HS-5 (cell line): ENCODE data around the gene LZIC.

Source experiments
- DNase-seq: peaks from one replicate; pipeline ENCODE4 v3.0.0-alpha.2; 2012; ENCODE audit warnings: low read depth

LZIC gene

DNA sequence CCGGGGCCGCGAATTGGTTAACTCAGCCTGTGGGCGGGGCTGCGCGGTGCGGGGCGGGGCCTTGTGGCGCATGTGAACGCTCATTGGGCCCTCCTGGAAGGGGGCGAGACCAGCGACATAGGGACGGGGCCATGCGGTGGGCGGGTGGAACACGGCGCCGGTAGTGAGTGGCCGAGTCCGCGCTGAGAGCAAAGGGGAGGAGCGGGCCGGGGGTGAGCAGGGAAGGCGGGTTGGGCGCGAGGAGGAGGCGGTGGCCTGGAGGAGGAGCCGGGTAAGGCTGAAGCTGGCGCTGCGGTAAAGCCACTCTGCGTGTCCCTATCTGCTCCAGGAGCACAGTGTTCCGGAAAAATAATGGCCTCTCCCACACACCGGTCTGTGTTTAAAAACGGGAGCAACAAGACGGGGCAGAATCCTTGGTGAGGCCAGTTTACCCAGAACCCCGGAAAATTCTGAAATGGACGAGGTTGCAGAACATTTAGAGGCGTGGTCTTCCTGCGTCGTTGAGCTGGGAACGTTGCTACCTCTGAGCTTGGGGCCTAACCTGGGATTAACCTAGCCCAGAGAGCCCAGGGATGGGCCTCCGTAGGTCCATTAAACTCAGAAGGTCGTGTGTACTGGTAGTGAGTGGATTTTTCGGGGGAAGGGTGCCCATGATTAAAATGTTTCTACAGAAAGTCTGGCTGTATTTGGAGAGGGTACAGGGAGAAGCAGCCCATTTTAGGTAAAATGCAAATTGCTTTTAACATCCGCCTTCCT is 32.6 kb downstream of the LZIC start:
- DNase-seq, result peak; percentile 85

DNA sequence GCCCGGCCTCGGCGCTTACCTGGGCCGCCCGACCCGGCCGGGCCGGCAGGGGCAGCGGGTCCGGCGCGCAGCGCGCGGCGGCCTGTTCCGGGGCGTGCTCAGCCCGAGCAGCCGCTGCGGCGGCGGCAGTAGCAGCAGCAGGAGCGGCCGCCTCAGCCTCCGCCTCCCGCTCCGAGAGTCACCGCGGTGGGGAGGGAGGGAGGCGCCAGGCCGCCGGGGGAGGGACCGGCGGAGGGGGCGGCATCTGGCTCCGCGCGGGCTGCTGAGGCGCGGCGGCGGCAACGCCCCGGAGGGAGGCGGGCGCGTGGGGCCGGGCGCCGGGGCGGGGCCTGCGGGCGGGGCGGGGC is 33.1 kb downstream of the LZIC start, which contains the start of gene CTNNBIP1:
Gene CTNNBIP1, minus strand, starts transcription at position 194 of the 347 bp plus-strand sequence. CDS start 38,205 bp downstream, outside the sequence.
- DNase-seq, result no peak

DNA sequence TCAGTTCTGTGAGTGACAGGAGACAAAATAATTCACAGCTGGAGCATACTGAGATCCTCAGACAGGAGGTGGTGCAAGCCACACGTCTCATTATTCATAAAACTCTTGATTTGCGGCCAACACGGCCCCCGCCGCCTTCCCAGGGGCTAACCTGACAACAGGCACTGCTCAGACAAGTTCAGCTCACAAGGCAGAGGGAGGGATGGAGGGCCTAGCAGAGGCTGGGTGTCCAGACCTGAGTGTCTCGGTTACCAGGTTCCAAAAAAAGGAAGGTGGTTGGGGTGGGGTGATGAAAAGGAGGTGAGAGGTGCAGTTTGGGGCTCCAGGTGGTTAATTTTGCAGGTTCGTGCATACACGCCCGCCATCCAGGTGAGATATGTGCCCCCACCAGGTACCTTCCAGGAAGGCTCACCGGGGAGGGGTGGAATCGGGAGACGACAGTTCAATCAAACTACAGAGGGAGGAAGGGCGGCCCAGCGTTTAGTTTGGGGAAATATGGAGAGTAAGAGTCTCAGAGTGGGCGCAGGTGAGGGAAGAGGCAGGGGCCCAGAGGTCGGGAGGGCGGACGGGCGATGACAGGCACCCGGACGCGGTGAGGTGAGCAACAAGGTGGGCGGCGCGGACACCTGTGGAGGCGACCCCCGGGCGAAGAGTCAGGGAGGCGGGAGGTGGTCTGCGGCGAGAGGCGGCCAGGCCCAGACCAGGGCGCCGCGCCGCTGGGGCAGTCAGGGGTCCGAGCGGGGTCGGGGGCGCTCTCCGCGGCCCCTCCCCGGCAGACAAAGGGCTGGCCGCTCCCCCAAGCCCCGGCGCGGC is 33.8 kb downstream of the LZIC start:
- no peak for DNase-seq

DNA sequence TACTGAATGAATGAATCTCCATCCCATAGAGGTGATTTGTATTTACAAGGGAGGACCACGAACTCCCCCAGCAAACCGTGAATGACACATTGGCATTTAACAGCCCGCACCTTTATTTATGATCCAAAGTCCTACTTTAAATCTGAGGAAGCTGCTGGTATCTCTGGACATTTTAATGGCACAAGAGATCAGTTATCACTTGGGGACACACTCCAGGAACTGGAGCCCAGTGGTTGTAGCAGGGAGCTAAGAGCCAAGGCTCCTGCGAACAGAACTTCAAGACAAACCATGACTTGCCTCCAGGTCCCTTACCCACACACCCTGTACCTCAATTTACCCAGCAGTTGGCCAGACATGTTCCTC is 34.3 kb downstream of the LZIC start:
- DNase-seq, result no peak

DNA sequence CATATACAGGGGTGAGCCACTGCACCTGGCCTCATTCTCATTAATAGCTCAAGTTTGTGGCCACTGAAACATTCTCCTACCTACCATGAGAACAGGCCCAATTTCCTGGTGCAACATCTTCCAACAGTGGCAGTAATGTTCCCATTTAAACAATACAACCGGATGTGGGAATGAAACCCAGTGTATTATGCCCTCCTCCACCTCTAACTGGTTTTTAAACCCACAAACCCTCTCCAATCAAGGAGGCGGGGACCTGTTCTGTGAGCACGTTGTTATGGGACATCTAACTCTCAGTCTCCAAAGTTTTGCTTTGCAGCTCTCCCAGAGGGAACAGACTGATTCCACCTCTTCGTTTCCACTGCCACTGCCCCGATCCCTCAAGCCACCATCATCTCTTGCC is 35.8 kb downstream of the LZIC start:
- DNase-seq, result no peak

DNA sequence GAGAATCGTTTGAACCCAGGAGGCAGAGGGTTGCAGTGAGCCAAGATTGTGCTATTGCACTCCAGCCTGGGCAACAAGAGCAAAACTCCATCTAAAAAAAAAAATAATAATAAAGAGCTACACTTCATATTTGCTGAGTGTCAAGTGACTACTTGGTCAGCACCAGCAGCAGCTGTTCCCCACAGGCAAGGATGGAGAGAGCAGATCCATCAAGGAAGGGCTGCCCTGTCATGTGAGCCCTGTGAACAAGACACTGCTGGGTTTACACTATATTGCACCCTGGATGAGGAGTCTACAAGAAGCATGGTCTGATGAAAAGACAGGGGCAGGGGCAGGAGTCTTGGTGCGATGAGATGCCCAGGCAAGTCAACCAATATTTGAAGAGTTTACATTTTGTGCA is 36.7 kb downstream of the LZIC start:
- no peak for DNase-seq

DNA sequence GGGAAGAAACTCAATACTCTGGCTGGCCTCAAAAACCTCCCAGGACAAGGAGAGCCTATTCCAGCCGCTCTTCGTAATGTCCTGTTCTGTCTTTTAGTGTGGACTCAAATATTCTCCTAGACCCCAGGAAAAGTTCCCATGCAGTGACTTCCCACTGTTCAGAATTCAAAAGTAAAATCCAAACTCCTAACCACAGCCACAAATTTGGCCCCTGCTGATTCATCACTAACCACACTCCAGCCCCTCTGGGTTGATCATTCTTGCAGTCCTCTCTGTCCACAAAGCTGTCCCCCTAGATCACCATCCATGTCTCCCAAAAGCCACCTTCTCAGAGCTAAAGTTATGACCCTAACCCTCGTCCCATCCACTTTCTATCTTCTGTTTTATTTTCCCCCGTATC is 38.2 kb downstream of the LZIC start:
- no peak for DNase-seq

DNA sequence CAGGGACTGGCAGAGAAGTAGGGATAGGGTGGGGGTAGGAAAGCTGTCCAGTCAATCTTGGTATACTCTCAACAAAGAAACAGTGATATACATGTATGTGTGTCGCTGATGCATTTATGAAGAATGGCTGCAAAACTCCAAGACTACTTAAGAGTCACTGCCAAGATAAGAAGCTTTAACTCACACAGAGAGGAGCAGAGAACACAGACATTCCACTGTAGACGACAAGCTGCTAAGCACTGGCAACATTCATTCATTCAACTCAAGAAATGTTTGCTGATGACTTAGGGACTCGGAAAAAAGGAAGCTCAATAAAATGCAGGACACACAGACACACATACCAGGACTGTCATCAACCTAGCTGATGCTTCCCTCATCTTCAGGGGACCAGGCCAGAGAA is 38.6 kb downstream of the LZIC start:
- no peak for DNase-seq

DNA sequence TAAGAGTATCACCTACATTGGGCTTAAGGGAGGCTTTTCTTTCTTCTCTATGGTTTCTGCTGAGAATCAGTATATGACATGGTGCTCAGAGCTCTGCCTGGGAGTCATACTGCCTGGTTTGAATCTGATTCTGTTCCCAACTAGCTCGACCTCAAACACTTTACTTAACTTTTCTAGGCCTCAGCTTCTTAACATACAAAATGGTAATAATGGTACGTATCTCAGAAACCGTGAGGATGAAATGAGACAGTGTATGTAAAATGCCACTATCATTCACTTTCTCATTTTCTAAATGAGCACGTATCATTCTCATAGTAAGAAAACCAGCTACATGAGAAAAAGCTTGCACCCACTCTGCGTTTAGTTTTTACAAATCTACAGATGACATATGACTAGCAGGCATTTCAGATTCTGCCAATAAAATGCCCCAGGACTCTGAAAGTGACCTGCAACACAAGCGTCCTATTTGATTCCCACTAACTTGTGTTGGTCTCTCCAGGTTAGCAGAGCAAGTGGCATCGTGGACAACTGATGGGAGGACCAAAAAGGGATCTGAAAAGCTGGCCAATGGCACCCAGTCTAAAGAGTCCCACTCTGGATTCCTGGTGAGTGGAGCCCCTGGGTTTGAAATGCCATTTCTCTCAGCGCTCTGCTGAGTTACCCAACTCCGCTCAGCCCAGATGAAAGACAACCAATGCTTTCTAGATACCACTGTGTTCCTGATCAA is 39.2 kb downstream of the LZIC start:
- no peak for DNase-seq

DNA sequence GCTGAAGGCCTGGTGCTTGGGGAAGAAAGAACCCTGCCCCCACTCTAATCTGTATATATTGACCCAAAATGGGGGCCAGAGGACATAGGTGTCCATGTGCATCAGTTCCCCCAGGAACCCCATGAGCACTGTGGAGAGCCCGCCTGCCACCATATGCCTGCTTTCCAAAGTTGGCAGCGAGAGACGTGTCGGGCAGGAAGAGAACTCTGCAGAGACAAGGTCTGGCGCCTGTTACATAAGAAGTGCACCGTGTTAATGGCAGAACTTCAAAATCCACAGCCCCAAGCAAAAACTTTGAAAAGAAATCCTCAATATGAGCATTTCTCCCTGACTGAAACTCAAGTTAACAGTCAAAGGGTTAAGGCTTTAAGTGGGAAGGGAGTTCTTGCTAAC is 41.1 kb downstream of the LZIC start:
- no peak for DNase-seq

DNA sequence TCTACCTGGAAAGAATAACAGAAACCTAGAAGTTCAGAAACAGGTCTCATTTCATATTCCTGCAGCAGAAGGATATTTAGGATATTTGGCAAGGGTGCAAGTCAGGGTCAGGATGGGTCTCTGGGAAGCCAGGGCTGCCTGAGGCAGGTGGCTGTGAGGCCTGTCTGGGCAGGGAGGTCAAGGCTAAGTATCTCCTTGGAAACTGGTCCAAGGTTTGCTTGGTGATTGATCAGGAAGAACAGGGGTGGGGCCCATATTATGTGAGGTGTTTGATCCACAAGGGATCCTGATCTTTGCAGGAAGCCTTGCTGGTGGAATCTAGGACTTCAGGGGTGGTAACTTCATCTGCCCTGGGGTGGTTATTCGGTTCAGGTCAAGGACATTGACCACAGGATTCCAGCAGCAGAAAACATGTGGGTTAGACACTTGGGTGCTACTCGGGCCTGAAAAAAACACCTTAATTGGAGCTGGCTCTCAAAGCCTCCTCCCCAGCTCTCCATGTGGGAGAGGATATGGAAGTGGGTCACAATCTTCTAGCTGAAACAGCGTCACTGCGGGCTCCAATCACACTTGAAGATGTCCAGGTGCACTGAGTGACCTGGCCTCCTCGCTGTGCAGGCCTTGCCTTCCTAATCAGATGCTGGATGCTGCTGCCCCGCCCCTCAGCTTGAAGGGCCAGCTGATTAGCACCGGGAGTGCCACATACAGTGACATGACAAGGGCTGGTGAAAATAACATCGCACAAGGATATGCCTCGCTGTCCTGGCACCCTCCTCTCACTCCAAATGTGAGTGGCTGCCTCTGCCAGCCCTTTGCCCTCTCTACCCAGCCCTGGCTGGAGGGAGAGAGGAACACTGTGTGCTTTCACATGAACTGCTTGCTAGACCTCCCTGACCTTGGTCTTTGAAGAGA is 41.8 kb downstream of the LZIC start:
- no peak for DNase-seq

DNA sequence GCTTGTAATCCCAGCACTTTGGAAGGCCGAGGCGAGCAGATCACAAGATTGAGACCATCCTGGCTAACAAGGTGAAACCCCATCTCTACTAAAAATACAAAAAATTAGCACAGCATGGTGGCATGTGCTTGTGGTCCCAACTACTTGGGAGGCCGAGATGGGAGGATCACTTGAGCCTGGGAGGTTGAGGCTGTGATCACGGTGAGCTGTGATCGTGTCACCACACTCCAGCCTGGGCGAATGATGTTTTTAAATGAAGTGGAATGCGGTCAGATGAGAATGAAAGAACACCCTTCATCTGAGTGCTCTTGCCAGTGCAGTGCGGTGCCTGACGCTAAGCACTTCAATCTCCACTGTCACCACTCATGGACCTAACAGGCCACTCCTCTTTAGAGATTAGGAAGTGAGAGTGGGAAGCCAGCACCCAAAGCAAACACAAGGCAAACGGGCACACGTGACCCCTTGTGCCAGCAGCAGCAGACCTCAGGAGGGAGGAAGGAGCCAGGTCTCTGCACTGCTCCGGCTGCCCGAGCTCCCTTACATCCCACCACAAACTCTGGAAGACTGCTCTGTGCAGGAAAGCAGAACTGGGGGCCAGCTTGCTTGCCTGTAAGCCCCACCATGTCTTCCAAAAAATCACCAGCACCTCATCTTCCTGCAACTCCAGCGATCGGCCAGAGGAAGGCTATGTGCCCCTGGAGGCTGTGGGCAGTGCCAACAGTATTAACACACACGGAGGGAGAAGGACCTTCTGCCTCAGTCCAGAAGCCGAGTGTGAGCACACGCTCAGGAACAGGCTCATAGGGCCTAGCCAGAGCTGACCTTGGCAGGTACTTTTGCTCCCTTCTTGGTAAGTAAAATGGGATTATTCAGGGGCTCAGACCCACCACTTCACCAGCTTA is 42.8 kb downstream of the LZIC start:
- no peak for DNase-seq

DNA sequence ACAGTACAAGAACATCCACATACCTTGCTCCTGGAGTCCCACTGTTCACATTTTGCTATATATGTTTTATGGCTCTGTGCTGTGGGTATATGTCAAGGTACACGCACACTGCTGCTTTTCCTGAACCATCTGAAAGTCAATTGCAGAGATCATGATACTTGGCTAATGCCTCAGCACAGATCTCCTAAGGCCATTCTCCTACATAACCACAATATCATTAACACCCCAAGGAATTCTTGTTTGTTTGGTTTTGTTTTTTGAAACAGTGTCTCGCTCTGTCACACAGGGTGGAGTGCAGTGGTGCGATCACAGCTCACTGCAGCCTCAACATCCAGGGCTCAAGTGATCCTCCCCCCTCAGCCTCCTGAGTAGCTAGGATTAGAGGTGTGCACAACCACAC is 49.1 kb downstream of the LZIC start:
- no peak for DNase-seq

DNA sequence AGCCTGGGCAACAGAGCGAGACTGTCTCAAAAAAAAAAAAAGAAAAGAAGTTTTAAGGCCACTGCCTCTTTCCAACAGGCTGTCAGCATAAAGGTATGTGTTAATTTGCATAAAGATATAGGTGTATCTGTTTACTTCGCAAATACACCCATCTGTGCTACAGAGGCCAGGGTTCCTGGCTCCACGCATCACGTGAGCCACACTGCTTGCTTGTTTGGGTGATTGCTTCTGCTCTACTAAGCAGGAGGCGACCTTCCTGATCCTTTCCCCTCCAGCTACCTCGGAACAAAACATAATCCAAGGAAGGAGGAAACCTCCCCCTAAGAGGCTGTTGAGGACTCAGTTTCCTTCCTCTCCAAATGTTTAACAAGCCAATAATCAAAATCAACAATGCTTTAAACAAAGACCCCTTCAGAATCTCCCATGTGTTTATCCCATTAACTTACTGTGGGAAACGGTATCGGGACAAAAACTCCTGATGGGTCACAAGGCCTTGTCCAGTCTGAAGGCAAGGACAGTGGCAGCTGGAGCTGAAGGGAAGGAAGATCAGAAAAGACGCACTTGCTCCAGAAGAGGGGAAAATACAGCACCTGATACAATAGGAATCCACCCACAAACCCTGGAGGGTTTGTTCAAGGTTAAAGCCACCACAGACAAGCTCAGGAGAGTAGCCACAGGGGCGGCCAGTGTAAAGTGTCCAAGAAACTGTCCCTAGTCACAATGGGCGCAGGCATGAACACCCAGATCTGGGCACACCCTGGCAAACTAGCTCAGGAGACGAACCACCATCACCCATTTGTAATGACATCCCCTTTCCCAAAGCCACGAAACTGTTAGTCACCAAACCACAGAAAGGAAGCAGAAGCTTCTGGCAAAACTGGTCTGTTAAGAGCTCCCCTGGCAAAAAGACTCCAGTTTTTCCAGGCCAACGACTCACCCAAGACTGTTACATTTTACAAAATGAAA is 50.3 kb downstream of the LZIC start:
- DNase-seq, result peak; percentile 80

DNA sequence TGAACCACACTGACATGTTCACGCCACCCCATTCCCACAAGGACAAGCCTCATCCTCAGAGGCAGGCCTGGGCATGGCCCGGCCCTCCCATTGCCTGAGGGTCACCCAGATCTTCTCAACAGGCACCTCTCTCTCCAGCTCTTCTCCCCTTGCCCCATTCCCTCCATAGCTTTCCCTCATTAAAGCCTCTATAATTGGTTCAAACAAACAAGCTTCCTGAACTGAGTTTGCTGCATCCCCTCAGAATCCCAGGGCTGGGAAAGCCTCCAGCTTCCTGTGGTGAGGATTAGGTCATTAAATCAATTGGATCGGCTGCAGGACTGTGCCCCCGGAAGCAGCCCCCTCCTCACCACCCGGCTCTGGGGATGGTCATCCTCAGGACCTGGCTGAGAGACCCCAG is 52.0 kb downstream of the LZIC start:
- no peak for DNase-seq

DNA sequence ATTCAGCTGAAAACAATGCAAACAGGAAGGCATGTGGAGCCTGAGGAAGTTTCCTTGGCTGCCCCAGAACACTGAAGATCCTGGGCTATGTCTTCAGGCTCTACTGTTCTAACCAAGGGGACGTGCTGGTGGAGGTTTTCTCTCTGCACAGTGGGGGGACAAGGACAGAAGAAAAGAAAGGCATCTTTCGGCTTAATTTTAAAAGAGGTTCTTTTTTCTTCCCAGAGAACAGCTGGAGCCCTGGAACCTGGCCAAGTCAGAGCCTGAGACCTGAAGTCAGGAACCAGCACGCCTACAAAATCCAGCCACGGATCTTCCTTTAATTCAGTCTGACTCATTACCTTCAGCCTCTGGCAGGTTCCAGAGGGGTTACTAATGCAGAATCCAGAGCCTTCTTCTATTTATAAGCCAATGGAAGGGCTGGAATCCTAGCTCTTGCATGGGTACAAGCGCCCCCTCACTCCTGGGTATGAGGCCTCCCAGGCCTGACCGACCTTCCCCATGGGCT is 52.9 kb downstream of the LZIC start:
- peak; percentile 89 for DNase-seq

DNA sequence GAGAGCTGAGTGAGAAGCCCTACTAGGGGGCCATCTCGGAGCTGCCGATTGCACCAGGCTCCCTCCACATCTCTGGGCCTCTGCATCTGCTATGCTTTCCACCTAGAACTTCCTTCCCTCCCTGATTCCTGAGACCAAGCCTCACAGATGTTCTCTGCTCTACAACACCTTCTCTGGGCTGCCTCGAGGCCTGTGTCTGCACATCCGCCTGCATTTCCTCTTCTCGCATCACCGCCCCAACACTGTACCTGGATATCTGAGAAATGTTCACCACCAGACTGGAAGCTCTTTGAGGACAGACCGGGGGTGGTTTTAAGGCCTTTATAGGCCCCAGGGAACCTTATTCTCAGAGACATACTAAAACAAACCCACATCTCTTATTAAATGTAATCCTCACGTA is 53.8 kb downstream of the LZIC start:
- DNase-seq, result no peak

DNA sequence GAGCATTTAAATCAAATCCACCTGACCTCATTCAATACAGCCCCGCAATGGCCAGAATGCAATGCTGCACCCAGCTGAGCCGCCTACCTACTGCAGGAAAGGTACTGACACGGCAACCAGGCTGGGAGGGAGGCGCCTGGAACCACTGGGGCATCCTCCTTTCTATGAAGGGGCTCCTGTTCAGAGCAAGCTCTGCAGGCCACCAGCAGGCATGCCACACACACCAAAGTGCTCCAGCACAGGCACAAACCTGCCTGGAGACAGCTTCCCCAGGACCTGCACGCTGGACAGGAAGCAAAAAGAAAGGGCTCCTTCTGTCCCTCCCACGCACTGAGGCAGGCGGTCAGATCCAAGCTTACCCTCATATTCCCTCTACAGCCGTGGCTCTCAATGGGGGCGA is 54.3 kb downstream of the LZIC start:
- no peak for DNase-seq

DNA sequence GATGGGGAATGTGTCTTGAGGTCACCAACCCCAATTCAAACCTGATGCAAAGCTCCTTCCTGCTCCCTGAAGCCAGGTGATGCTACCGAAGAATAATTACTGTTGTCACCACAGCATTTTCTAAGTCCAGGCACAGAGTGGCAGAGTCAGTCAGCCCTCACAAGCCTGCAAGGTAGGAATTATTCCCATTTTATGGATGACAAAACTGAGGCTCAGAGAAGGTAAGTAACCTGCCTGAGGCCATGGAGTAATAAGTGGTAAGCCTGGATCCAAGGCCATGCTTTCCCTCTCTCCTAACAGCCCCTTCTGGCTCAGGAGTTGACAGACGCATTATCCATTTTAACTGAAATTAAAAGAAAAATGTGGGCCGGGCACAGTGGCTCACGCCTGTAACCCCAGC is 56.1 kb downstream of the LZIC start:
- DNase-seq, result no peak
